SK-N-MC (cell line): ENCODE results near the gene SCN4A.
"Not testable (repeated sequence)": the region's sequence is repeated elsewhere in the genome, so short reads cannot be mapped to it uniquely, and the experiment has no call there.

Experiments used
- EZH2 ChIP-seq: fragments of 200-600 bp; sonication (generic); IDR thresholded peaks from one replicate; pipeline ENCODE4 v1.6.1; 2017; ENCODE audit warnings: antibody characterized with exemption
- POLR2AphosphoS5 ChIP-seq: IDR thresholded peaks from 2 replicates; pipeline ENCODE4 v1.6.1; 2012; ENCODE audit warnings: mild to moderate bottlenecking, low read depth, low read length, borderline replicate concordance

DNA sequence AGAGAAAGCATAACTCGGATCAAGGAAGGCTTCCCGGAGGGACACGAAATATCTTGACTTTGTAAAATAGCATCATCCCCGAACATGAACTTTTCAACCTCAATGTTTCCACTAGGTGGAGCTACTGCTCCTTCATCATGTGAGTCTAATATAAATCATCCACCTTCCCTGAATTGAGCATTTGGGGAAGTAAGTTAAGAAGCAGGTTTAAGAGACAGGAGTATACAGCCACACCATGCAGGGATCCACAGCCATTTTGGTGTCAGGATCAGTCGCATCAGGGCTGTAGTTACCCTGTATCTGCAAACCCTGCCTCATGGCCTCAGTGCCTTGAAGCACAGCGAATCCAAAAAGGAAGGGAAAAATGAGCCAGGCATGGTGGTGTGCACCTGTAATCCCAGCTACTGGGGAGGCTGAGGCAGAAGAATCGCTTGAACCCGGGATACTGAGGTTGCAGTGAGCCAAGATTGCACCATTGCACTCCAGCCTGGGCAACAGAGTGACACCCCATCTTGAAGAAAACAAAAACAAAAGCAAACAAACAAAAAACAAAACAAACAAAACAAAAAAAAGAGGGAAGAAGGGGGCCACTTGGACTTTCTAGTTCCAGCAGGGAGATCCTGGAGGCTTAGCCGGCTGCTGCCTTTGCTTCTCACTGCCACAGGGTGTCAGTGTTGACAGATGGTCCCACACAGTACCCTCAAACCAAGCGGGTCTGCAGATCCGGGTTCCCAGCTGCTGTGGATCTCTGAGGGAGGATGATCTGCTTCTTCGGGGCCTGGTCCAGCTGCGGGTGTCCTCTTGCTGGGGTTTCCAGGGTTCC is 83.5 kb downstream of the SCN4A start:
- not testable (repeated sequence) for TF ChIP-seq POLR2AphosphoS5, EZH2
